Measurements from ENCODE around the gene SERPINA3.

SERPINA3 gene

DNA sequence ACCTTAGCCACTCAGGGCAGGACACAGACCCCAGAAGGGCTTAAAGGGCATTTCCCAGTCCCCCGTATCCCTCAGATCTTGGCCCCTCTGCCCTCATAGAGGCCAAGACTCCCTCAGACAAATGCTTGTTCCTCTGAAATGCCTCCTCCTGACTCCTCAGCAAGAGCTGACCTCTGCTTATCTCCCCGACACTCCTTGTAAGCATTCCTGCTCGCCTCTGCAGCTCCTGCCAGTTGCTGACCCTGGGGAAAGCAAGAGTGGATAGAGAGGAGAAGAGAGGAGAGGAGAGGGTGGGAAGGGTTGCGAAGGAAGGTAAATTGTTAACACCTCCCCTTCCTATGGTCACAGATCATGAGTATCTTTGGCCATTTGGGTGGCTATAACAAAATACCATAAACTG lies 23.9 kb upstream of the SERPINA3 start:
- H3K27ac ChIP-seq = no peak overlapping the region
- TF ChIP-seq, protein P1, sequence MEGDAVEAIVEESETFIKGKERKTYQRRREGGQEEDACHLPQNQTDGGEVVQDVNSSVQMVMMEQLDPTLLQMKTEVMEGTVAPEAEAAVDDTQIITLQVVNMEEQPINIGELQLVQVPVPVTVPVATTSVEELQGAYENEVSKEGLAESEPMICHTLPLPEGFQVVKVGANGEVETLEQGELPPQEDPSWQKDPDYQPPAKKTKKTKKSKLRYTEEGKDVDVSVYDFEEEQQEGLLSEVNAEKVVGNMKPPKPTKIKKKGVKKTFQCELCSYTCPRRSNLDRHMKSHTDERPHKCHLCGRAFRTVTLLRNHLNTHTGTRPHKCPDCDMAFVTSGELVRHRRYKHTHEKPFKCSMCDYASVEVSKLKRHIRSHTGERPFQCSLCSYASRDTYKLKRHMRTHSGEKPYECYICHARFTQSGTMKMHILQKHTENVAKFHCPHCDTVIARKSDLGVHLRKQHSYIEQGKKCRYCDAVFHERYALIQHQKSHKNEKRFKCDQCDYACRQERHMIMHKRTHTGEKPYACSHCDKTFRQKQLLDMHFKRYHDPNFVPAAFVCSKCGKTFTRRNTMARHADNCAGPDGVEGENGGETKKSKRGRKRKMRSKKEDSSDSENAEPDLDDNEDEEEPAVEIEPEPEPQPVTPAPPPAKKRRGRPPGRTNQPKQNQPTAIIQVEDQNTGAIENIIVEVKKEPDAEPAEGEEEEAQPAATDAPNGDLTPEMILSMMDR (conservative IDR thresholded peaks at IDR 0.05) = no peak
- TF ChIP-seq ZFX (IDR thresholded peaks at IDR 0.05) = no peak

DNA sequence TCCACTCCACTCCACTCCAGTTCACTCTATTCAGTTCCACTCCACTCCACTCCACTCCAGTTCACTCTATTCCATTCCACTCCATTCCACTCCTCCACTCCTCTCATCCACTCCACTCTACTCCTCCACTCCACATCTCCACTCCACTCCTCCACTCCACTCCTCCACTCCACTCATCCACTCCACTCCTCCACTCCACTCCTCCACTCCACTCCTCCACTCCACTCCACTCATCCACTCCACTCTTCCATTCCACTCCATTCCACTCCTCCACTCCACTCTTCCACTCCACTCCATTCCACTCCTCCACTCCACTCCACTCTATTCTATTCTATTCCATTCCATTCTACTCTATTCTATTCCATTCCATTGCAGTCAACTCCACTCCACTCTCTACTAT lies 21.1 kb upstream of the SERPINA3 start:
- H3K27ac ChIP-seq = no peak overlapping the region
- no peak for TF ChIP-seq ZFX (IDR thresholded peaks at IDR 0.05)
- TF ChIP-seq, protein P1 (conservative IDR thresholded peaks at IDR 0.05) = no peak

DNA sequence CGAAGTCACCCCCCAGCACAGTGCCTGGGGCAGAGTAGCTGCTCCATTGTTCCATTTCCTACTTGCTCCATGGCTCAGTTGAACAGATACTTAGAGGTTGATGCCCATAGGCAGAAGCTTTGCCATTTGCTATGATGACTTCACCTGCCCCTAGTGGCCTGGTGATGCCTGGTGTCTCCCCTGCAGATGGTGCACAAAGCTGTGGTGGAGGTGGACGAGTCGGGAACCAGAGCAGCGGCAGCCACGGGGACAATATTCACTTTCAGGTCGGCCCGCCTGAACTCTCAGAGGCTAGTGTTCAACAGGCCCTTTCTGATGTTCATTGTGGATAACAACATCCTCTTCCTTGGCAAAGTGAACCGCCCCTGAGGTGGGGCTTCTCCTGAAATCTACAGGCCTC lies 20.3 kb upstream of the SERPINA3 start:
- TF ChIP-seq ZFX (IDR thresholded peaks at IDR 0.05) = no peak
- TF ChIP-seq, protein P1 (conservative IDR thresholded peaks at IDR 0.05) = no peak
- H3K27ac ChIP-seq = no peak overlapping the region

DNA sequence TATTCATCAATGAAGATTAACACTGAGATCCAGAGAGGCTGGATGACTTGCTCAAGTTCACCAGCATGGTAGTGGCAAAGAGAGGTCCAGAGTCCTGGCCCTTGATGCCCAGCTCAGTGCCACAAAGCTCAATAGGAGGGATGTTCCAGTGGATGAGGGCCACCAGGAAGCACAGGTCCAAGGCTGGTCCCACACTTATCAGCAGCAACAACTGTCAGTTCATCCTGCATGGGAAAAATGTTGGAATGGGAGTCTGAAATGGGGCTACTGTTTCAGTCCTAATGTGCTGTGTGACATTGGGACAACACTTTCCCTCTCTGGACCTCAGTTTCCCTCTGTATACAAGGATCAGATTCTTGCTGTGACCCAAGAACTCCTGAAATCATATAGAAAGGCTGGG lies 19.7 kb upstream of the SERPINA3 start:
- no peak for TF ChIP-seq ZFX (IDR thresholded peaks at IDR 0.05)
- TF ChIP-seq, protein P1 (conservative IDR thresholded peaks at IDR 0.05) = no peak
- H3K27ac ChIP-seq = no peak overlapping the region

DNA sequence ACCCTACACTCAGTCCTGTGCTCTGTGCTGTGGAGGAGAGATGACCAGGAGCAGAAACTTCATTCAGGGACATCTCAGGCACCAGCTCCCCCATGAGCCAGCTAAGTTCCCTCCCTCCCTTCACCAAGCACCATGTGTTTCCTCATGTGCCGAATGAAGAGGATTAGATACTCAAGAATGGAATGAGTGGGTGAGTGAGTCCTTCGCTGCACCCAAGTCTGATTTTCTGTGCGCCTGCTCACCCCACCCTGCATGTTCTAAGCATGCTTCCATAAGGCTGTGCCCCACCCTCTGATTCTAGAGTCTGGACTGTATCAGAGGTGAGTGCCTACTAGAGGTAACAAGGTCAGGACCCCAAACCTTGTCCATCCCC lies 18.8 kb upstream of the SERPINA3 start:
- TF ChIP-seq ZFX (IDR thresholded peaks at IDR 0.05) = no peak
- TF ChIP-seq, protein P1 (conservative IDR thresholded peaks at IDR 0.05) = no peak
- H3K27ac ChIP-seq = no peak overlapping the region

DNA sequence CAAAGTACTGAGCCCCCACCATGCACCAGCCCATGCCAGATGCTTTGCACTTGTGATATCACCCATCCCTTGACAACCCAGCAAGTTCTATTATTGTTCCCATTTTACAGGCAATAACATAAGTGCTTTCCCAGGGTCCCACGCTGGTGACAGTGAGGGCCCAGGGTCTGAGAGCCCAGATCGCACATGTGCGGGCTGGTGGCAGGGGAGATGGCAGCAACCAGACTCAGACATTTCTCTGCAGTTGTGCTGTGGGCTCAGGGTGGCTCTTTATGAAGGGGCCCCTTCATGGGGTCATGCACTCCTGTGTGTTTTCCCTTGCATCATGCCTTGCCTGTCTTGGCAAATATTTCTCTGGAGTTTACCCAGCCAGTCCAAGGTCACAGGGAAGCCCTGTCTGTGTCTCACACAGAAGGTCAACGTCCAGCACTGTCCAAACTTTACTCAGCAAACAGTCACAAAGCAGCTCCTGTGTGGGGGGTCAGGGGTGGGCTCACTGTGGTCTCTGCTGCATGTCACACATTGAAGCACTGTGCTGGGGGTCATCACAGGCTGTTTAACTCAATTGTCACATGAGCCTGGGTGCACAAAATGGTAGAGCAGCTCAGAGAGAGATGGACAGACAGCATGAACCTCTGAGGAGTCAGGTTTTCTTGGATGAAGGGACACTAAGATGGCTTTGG lies 18.3 kb upstream of the SERPINA3 start:
- no peak for TF ChIP-seq ZFX (IDR thresholded peaks at IDR 0.05)
- TF ChIP-seq, protein P1 (conservative IDR thresholded peaks at IDR 0.05) = no peak
- H3K27ac ChIP-seq = no peak overlapping the region

DNA sequence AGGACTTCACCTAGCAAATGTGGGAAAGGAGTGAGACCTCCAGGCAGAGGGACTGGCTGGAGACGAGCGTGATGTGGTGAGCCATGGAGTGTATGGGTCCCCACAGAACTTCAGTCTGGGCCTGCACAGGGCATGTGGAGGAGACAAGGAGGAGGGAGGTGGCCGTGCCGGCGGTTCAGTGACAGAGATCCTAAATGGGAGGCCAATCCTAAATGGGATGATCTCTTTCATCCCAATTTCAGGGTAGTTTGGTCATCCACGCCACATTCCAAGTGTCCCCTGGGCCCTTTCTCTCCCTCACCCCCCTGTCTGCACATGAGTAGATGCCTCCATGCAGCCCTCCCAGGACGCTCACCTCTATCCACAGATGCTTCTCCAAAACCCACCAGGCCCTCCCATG lies 17.8 kb upstream of the SERPINA3 start:
- no peak overlapping the region for H3K27ac ChIP-seq
- TF ChIP-seq ZFX (IDR thresholded peaks at IDR 0.05) = no peak
- TF ChIP-seq, protein P1 (conservative IDR thresholded peaks at IDR 0.05) = no peak
